ENCODE results near the gene TMEM9B.
"Not testable (repeated sequence)": the region's sequence is repeated elsewhere in the genome, so short reads cannot be mapped to it uniquely, and the experiment has no call there.

TMEM9B gene

DNA sequence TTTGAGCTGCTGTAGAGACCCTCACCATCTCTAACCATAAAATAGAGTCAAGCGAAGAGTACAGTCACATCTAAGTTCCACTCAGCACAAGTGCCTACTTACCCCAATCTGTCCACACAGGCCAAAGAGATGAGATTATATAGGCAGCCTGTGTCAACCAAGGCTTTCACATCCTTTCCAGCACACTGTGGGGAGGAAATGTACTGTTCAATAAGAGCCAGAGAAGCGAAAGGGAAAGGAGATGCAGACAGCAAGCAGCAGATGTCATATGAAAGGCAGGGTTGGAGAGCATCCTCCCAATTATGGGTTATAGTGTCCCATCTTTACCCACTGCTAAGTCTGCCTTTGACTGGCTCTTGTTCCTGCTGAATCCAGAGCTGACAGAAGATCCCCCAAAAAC is 23.2 kb upstream of the TMEM9B start:
- TF ChIP-seq, protein P1, sequence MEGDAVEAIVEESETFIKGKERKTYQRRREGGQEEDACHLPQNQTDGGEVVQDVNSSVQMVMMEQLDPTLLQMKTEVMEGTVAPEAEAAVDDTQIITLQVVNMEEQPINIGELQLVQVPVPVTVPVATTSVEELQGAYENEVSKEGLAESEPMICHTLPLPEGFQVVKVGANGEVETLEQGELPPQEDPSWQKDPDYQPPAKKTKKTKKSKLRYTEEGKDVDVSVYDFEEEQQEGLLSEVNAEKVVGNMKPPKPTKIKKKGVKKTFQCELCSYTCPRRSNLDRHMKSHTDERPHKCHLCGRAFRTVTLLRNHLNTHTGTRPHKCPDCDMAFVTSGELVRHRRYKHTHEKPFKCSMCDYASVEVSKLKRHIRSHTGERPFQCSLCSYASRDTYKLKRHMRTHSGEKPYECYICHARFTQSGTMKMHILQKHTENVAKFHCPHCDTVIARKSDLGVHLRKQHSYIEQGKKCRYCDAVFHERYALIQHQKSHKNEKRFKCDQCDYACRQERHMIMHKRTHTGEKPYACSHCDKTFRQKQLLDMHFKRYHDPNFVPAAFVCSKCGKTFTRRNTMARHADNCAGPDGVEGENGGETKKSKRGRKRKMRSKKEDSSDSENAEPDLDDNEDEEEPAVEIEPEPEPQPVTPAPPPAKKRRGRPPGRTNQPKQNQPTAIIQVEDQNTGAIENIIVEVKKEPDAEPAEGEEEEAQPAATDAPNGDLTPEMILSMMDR (conservative IDR thresholded peaks at IDR 0.05), result no peak

DNA sequence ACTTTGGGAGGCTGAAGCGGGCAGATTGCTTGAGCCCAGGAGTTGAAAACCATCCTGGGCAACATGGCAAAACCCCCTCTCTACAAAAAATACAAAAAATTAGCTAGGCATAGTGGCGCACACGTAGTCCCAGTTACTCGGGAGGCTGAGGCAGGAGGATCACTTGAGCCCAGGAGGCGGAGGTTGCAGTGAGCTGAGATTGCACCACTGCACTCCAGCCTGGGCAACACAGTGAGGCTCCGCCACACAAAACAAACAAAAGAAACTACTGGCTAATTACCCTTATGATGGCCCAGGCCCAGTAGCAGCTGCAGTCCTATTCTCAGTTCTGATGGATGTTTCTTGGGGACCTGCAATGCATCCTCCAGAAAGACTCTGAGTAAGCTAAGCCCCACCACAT is 22.5 kb upstream of the TMEM9B start:
- not testable (repeated sequence) for H3K27ac ChIP-seq

More for the DNA sequence above, 23.2 kb upstream of the TMEM9B start:
- H3K27ac ChIP-seq, result no peak overlapping the region

DNA sequence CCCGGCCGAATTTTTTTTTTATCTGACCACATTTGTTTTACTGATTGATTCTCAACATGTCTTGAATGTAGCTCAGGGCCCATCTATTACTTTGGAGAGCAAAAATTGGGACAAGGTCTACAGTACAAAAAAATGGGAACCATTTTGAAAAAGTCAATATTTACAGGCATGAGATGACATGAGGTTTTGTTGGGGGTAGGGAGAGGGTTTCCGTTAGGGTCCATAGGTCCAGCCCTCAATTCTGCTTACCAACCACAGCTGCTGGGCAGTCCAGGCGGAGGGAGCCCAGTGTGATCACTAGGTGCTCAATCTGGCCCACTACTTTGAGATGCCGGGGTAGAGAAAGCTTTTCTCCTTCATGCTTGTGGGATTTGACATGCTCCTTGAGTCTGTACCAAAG is 21.2 kb upstream of the TMEM9B start:
- TF ChIP-seq, protein P1 (conservative IDR thresholded peaks at IDR 0.05), result no peak

DNA sequence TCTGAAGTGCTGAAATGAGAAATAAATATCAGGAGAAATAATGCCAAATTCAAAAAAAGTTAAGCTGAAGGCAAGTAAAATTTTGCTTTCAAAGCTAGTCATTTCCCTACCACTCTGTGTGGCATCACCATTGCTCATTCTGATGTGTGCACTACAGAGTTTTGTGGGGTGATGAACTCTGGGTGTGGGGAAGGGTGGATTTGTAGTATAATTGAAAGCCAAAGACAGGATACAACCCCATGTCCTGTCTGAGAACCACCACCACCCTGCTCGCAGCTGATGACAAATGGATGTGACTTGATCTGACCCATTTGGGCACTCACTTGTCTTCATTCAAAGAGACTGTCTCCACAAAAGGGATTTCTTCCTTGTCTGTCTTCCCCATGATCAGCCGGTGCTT is 19.3 kb upstream of the TMEM9B start:
- TF ChIP-seq, protein P1 (conservative IDR thresholded peaks at IDR 0.05), result no peak

More for the DNA sequence above, 21.2 kb upstream of the TMEM9B start:
- no peak overlapping the region for H3K27ac ChIP-seq

DNA sequence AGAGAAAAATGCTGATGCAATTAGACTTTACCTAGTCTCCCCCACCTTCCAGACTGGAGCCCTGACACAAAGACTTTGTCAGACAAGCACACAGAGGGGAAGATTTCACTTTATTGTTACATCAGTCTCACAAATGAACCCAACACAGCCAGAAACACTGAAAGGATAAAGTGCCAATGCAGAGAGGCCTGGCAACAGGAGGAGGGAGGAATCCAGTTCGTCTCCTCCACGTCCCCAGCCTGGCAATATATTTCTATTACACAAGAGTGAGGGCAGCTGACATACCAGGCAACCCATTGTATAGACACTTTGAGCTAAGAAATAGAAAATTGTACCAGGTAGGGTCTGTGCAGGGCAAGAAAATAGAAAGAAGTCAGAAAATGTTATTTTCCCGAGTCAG is 16.2 kb upstream of the TMEM9B start:
- no peak overlapping the region for H3K27ac ChIP-seq
- TF ChIP-seq, protein P1 (conservative IDR thresholded peaks at IDR 0.05), result no peak

More for the DNA sequence above, 19.3 kb upstream of the TMEM9B start:
- no peak overlapping the region for H3K27ac ChIP-seq

DNA sequence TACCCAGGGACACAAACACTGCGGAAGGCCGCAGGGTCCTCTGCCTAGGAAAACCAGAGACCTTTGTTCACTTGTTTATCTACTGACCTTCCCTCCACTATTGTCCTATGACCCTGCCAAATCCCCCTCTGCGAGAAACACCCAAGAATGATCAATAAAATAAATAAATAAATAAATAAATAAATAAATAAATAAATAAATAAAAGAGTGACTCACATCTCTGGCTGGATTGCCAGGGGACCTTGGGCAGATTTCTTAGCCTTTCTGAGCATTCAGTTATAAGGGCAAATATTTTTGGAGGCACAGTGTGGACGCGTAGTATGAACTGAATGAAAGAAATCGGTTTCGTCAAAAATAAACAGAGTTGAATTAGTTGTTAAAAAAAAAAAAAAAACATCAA is 15.1 kb upstream of the TMEM9B start:
- not testable (repeated sequence) for H3K27ac ChIP-seq

DNA sequence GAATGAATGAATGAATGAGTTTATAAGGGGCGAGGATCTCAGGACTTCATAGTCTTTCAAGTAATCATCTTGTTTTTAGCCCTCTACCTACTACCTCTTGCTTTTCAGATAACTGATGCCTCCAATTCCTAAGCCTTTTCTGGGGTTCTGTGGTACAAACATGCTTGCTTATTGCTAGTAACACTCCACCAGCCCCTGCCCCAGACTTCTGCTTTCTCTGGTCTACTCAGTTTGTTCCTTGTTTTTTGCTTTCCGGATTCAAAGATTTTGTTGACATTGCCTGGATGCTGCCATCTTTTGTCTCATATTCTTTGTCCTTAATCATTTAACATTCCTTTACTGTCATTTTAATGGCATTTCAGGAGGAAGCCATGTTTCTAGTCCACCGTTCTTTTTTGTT is 8.9 kb upstream of the TMEM9B start:
- H3K27ac ChIP-seq, result no peak overlapping the region
- TF ChIP-seq, protein P1 (conservative IDR thresholded peaks at IDR 0.05), result no peak

DNA sequence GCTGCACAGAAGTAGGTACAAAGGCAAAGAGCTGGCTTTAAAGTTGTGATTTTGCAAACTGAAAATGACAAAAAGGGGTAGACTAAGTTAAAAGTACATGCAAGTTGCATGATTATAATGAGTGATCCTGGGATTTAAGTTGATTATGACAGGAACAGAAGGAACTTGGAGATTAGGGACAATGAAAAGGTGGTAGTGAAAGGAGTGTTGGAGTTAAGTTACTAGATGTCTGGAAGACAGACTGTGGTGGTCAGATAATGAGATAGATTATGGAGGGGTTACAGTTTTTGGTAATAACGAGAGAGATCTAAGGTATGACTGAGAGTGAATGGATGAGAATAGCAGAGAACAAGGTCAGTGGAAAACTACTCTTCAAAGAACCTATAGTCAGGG is 7.7 kb upstream of the TMEM9B start:
- H3K27ac ChIP-seq, result no peak overlapping the region
- TF ChIP-seq, protein P1 (conservative IDR thresholded peaks at IDR 0.05), result no peak

All from VCaP (cell line).